HT1080 (cell line): Measurements from ENCODE around the gene LRRN2. TPM values are rescaled to one million over a fixed set of nuclear protein-coding genes. Genes with fewer than 3 reads are reported as not detected.
"Not testable (repeated sequence)": the region's sequence is repeated elsewhere in the genome, so short reads cannot be mapped to it uniquely, and the experiment has no call there.

Experiments used
- DNase-seq: peaks from one replicate; pipeline ENCODE4 v3.0.0-alpha.2; 2015; ENCODE audit warnings: low read depth
- total RNA-seq: library from RNA; depleted of rRNA; stranded (reverse); fragments of >200 nt; shearing (Covaris generic); gene quantifications from 2 replicates; pipeline ENCODE4 v1.2.3, GENCODE V29; 2014

LRRN2 gene
- total RNA-seq, 1 experiment from 2014 or later, result 0.06 TPM

DNA sequence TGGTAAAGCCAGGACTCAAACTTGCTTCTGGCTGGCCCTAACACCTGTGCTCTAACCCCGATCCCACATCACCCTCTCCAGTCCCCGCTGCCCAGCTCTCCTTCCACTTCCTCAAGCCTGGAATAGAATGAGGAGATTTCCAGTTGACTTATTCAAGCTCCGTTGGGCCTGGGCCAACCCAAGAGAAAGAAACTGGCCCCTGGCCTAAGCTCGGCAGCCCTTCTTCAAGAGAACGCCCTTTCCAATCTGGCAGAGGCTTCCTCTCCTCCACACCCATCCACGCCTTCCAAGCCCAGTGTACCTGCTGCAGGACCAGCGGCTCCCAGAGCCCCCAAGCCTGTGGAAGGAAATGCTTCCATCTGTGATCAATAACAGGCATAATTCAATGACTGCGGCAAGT, 51.9 kb downstream of the LRRN2 start:
- DNase-seq, result no peak

DNA sequence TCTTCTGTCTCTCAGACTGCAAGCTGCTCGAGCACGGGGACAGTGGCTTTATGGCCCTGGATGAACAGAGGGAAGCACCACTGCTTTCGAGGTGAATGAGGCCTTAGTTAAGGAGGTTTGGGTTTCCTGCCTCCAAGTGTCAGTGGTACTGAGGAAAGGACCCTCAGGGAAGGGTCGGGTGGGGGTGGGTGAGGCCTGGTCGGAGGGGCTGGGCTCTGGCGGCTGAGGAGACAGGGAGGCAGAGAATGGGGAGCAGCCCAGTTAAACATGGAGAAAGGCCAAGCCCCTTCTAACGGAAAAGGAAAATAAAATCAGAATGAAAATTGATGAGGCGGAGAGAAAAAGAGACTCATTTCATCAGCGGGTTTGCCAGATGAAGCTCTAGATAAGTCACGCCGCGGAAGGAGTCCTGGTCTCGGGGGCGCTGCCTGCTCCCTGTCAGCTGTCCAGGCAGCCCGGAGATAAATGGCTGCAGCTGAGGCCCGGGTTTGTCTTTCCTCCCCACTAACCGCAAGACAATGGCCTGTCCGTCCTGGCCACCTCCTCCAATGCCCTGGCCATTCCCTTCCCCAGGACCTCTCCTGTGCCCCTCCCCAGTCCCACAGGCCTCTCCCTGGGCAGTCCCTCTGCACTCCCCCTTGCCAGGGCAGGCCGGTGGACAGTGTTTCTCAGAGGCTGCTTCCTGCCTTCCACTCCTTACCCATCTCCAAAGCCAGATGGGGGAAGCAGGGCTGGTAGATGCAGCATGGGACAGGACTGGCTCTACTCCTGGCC, 55.2 kb downstream of the LRRN2 start:
- DNase-seq, result no peak

DNA sequence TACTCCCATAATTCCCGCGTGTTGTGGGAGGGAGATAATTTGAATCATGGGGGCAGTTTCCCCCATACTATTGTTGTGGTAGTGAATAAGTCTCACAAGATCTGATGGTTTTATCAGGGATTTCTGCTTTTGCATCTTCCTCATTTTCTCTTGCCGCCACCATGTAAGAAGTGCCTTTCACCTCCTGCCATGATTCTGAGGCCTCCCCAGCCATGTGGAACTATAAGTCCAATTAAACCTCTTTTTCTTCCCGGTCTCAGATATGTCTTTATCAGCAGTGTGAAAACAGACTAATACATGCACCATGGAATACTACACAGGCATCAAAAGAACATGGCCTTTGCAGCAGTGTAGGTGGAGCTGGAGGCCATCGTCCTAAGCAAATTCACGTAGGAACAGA, 56.1 kb downstream of the LRRN2 start:
- not testable (repeated sequence) for DNase-seq

DNA sequence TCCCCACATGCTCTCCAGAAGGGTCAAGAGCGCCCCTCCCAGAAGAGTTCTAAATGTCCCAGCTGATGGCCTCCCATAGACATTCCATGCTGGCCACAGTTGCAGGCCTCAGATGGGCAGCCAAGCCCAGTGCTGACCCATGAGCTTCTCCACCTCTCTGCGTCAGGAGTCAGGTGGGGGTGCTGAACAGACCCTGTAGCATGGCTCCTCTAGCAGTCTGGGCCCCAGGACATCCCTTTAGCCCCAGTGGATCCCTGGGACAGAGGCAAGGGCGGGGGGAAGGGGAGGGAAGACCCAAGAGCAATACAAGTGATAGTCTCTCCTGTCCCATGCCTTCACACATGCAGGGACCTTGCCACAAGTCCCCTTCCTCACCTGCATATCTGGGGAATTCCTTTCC, 56.7 kb downstream of the LRRN2 start:
- DNase-seq, result no peak

DNA sequence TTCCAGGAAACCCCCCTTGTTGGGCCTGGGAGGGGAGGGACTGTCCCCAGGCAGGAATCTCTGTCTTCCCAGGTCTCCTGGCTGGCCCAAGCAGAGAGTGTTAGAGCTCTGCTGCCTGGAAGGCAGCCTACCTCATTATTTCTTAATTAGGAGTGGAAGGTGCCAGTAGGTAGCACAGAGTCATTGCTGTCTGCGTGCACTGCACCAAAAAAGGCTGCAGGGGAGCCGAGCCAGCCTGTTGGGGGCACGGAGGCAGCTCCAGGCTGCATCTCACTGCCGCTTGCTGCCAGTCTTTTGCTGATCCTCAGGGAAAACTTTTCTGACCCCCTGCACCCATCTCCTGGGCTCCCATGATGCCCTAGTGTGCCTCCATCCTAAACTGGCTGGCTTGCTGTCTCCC, 58.1 kb downstream of the LRRN2 start:
- no peak for DNase-seq

DNA sequence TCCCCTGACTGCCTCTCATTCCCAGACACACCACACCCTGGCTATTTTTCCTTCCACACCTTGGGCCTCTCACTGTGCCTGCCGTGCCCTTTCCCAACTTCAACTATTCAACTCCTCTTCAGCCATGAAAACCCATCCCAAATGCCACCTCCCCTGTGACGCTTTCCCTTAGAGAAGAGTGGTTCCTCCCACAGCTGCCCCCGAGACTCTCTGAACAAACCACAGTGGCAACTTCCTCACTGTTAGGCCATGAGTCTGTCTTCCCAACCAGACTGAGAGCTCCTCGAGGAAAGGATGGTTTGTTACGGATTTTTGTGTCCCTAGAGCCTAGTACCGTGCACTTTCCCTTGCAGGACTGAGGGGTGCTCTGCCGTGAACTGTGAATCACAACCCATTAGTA, 59.2 kb downstream of the LRRN2 start:
- no peak for DNase-seq

DNA sequence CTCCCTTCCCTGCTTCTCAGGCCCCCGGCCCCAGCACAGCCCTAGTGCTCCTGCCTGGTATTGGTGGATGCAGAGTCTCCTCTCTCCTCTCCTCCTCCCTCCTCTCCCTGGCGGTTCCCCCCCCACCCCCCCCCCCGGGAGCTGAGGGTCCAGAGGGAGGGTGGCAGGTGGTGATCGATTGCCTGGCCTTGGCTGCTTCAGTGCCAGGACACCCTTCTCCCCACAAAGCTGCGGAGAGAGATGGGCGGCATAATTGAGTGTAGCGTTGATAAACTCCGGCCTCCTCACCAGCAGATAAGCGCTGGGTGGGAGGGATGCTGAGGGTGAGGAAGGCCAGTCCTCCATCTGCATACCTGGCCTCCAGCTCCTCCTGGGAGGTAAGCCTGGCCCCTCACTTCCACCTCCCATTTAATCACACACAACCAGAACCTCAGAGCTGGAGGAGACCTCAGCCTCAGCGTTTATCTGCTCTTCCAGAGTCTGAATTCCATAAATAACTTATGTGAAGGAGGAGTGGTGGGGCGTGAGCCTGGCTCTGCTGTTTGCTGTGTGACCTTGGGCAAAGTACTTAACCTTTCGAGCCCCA, 60.8 kb downstream of the LRRN2 start:
- no peak for DNase-seq

DNA sequence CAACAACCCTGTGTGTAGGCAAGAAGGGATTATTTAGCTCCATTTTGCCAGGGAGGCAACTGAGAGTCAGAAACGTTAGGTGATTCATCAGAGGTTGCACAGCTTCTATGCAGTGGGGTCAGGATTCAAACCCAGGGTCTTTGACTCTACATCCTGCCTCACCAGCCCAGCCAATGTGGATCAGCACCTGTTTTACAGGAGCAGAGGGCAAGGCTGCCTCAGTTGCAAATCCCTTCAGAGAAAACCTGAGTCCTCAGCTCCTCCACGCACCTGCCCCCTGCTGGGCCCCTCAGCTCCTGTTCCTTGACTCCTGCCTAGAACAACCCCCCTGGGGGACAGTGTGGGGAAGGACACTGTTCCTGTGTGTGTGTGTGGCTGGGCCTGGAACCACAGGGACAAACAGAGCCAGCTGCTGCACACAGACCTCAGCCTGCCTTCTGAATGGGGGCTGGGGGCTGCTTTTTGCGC, 61.6 kb downstream of the LRRN2 start:
- no peak for DNase-seq

DNA sequence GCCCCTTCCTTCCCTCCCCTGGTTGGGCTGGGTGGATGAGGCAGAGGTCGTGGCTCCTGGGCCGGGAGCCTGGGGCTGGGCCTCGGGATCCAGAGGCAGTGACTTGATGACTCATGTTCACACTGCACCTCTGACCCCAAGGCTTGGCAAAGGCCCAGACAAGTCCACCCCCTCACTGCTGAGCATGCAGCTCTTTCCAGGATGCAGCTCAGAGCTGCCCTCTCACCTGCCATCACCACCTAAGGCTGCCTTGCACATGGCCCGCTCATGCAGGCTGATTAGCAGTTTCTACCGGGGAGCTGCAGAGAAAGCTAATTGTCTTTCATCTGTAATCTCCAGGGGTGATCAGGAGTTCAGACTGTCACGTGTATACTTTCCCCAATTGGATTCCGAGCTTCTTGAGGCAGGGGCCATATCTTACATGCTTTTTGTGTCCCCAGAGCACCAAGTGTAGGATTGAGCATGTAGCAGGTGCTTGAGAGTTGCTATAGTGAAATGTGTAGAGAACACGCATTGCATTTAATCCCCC, 62.1 kb downstream of the LRRN2 start:
- peak; percentile 57 for DNase-seq

DNA sequence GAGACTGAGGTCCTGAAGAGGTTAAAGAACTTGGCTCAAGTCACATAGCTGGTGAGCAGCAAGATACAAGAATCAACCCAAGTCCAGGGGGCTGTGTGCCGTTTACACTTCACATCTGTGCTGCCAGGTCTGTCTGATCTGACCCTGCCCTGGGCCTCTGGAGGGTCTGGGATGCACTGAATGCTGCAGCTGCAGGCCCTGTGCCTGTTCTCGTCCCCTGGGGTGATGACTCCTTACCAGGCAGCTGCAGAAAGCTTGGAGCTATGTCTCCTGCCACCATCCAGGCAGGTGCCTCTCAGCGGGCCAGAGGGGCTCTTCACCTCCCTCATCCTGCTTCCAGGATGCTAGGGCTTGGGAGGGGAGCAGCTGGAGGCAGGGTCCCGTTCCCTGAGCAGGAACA, 63.5 kb downstream of the LRRN2 start:
- no peak for DNase-seq

DNA sequence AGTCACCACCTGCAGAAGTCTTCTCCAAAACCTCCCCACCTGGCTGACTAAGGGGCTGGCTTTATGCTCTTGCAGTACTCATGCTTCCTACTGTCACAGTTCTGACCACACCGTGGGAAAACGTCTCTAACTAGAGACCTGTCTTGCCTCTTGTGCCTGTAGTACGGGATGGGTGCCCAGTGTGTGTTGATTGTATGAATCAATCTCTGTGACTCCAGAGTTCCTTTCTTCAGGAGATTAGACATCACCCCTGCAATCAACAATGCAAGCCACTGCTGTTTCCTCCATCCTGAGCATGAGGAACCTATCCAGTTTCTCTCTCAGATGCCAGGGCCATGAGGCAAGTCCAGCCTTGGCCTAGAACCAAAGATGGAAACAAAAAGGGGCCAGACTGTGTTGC, 64.1 kb downstream of the LRRN2 start:
- DNase-seq, result peak; percentile 19

DNA sequence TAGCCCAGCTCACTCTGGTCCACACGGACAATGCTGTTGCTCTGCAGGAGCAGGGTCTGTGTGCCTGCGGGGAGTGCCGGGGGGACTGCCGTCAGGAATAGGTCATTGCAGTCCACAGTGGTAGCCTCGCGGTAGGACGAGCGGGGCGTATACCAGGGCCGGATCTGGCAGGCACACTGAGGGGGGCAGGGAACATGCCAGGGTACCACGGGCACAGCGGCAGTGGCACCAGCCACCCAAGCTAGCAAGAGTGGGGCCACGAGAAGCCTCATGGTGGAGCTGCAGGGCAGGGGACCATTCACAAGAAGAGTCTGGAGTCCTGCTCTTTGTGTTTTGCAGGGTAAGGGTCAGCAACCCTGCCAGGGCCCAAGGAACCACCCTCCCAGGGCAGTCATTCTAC, 65.8 kb downstream of the LRRN2 start:
- no peak for DNase-seq

DNA sequence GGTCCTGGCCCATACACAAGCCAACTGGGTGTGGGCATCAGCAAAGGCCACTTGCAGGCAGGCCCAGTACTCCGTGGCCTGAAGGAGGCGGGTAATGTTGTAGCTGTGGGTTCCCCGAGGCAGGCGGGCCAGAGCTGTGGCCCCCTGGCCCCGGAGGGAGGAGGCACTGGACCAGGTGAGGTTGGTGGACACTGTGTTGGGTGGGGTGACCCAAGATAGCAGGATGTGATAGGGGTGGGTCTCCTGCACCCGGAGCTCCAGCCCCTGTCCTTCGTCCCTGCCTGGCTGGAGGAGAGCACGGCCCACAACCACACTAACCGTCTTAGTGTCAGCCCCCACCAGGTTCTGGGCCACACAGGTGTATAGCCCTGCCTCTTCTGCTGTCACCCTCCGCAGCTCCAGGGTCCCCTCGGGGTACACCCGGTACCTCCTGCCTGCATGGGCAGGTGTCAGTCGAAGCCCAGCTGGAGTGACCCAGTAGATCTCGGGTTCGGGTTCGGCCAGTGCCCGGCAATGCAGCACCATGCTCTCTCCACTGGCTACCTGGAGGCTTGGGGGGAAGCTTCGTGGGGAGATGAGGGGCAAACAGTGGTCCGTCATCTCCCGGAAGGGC, 67.3 kb downstream of the LRRN2 start:
- no peak for DNase-seq

DNA sequence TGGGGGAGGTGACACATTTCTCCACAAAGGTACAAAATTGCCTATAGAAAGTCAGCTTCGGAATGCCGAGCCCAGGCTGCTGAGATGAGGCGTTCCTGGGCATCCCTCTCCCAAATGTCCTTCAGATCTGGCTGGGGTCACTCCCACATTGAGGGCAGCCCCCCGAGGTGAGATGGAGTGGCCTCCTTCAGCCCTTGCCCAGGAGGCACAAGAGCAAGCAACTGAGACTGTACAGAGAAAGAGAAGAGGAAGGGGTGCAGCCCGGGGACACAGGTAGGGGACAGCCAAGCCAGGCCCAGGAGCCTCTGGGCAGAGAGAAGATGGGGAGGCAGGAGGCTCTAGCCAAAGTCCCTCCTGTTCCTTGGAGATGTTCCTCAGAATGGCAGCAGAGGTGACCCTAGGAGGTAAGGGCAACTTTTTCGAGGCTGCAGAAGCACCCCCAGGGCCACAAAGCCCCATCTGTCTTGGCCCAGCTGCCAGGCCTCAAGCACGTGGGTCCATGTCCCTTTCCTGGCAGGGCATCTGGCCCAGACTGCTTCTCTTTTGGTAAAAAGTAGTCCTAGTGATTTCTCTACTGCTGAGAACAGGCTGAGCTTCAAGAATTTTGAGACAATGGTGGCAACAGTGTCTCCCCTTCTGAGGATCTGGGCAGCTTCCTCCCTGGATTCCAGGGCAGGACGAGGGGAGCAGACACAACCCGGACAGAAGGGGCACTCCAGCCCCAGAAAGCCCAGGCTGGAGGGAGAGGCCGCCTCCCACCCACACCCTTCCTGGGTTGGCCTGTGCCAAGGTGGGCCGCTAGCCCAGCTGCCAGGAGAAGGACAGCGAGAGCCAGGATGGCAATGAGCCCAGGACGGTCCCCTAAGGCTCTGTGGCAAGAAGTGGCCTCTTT, 68.0 kb downstream of the LRRN2 start:
- no peak for DNase-seq

DNA sequence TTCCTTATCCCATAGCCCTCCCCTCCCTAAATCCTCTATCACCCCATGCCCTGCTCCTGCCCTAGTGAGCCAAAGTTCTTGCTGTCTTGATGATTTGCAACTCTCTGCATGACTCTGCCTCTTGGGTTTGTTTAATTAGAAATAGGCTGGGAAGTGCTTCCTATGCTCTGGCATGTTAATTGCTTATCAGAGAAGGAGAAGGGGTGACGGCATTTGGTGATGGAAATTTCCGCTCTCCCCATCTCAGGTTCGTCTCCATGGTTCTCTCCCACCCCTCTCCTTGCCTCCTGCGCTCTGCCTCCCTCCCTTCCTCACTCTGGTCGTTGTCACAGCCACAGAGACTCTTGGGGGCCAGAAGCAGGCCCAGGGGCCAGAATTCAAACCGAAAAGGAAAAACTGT, 68.9 kb downstream of the LRRN2 start:
- no peak for DNase-seq

DNA sequence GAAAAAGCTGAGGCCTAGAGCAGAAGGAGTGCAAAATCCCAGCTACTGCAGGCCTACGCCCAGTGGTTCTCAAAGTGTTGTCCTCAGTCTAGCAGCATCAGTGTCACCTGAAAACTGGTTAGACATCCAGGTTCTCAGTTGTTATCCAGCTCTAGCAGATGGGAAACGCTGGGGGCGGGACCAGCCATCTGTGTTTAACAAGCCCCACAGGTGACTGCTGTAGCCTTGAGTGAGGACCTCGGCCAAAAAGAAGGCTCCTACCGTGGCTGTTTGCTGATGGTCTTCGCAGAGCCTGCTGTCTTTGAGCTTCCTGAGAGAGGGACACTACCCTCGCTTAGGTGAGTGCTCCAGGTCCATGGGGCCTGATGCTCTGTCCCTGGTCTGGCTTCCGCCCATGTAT, 69.7 kb downstream of the LRRN2 start:
- DNase-seq, result no peak

DNA sequence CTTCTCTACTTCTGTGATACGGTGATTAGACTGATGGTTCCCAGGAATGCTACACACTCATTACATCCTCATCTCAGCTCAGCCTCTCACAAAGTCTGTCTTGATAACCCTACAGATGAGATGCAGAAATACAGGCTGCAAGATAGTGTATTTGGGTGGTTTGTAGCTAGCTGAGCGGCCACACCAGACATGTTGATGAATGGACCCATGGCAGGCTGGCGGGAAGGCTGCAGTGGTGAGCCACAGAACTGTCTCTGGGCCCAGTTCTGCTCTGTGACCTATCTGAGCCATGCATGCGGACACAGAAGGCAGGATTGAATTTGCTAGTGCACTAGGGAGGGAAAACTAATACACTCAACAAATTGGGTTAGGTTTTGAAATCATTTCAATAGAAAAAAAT, 71.9 kb downstream of the LRRN2 start:
- DNase-seq, result no peak

DNA sequence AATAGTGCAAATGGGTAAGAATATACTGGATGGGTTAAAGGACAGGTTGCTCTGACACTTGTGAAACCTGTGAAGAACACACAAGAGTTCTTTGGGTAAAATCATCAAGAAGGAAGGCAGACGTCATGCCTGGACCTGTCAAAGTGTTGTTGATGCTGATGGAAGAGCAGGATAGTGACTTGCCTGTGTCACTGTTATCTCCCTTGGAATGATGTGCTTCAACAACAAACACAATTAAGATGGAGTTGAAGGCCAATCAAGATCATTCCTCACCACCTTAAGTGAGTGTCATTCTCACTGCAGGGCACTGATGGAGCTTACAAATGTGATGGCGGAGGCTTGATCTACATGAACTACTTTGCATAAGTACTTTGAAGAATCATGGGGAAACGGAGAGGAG, 73.2 kb downstream of the LRRN2 start:
- DNase-seq, result no peak

DNA sequence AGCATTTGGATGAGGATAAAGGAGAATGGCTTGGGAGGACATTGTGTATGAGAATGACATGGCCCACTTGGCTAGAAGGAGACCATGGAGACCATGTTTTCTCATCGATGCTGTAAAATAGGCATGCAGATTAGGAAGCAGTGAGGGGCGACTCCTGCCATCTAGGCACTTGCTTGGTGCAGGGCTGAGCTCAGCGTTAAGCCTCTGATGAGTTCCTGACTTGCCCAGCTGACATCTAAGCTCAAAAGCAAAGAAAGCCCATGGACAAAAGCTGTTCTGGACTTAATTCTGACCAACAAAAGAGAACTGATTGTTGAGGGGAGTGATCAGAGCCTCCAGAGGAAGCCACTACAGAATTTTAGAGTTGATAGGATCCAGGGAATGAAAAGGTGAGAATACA, 74.5 kb downstream of the LRRN2 start:
- no peak for DNase-seq

DNA sequence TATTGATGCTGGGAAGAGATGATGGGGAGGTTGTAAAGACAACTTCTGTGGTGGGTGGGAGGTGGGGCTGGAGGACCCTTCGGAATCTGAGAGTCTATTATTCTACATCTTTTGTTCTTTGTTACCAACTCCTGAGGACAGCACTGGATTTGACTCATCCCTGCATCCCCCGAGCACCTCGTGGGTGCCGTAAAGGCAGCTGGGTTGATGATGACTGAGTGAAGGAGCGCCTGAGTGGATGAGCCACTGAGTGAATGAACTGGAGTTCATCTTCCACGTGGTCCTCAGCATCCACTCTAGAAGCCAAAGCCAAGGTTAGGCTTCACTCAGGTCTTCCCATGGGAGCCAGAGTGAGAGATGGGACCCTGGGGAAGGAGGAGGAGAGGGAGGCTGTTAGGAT, 77.6 kb downstream of the LRRN2 start:
- no peak for DNase-seq

DNA sequence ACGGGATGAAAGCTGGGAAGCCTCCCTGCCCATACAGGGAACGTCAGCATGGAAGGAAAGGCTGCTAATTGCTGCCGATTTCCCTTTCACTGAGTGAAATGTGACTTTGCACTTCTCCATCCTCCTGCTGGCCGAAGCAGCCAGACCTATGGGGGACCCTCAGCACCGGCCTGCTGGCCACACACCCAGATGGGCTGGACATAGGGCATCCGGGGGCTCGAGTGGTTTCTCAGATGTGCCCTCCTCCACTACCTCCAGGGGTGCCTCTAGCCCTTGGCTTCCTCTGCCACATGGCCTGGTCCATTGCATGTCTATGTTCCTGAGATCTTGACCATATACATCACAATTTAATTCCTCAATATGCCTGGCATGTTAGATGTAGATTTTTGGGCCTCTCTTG, 79.7 kb downstream of the LRRN2 start:
- no peak for DNase-seq
